ENCODE data around the gene GPD1. TPM values are rescaled to one million over a fixed set of nuclear protein-coding genes. Genes with fewer than 3 reads are reported as not detected.
"Not testable (repeated sequence)": the region's sequence is repeated elsewhere in the genome, so short reads cannot be mapped to it uniquely, and the experiment has no call there.

Gene GPD1
- total RNA-seq, 1 experiment from 2014 or later: not detected

GRCh38 chr12:50069539-50069938, 34.3 kb upstream of the GPD1 start:
- in situ Hi-C loops (cut with HindIII; ENCODE audit: low pct_unique_long_range_greater_than_20kb, low sequenced_read_pairs): loop anchor here (25.0 kb wide), 1 partner anchor 107 kb away; the partner anchor contains the start of genes AQP2, AQP5 and AQP6
- DNase-seq (ENCODE audit: low read depth): no peak

GRCh38 chr12:50070314-50071060, 33.3 kb upstream of the GPD1 start:
- peak; percentile 76 for DNase-seq (ENCODE audit: low read depth)
- in situ Hi-C loops (cut with HindIII; ENCODE audit: low pct_unique_long_range_greater_than_20kb, low sequenced_read_pairs): loop anchor here (25.0 kb wide), 1 partner anchor 108 kb away; the partner anchor contains the start of genes AQP2, AQP5 and AQP6

GRCh38 chr12:50072198-50072907, 31.5 kb upstream of the GPD1 start:
- no peak for DNase-seq (ENCODE audit: low read depth)
- in situ Hi-C loops (cut with HindIII; ENCODE audit: low pct_unique_long_range_greater_than_20kb, low sequenced_read_pairs): loop anchor here (25.0 kb wide), 1 partner anchor 110 kb away; the partner anchor contains the start of genes AQP2, AQP5 and AQP6

GRCh38 chr12:50073206-50073605, 30.6 kb upstream of the GPD1 start:
- no peak for DNase-seq (ENCODE audit: low read depth)
- in situ Hi-C loops (cut with HindIII; ENCODE audit: low pct_unique_long_range_greater_than_20kb, low sequenced_read_pairs): loop anchor here (25.0 kb wide), 1 partner anchor 111 kb away; the partner anchor contains the start of genes AQP2, AQP5 and AQP6

- in situ Hi-C loops (cut with HindIII; ENCODE audit: low pct_unique_long_range_greater_than_20kb, low sequenced_read_pairs): loop anchor here (25.0 kb wide), 1 partner anchor 111 kb away; the partner anchor contains the start of genes AQP2, AQP5 and AQP6
- no peak for DNase-seq (ENCODE audit: low read depth)
Measured at GRCh38 chr12:50073712-50074111, 30.1 kb upstream of the GPD1 start.

- in situ Hi-C loops (cut with HindIII; ENCODE audit: low pct_unique_long_range_greater_than_20kb, low sequenced_read_pairs): loop anchor here (25.0 kb wide), 1 partner anchor 113 kb away; the partner anchor contains the start of genes AQP2, AQP5 and AQP6
- DNase-seq (ENCODE audit: low read depth): peak; percentile 69
Measured at GRCh38 chr12:50074936-50075807, 28.6 kb upstream of the GPD1 start.

GRCh38 chr12:50075808-50076170, 28.0 kb upstream of the GPD1 start:
- in situ Hi-C loops (cut with HindIII; ENCODE audit: low pct_unique_long_range_greater_than_20kb, low sequenced_read_pairs): no loop called here

GRCh38 chr12:50077099-50077498, 26.7 kb upstream of the GPD1 start:
- DNase-seq (ENCODE audit: low read depth): no peak
- in situ Hi-C loops (cut with HindIII; ENCODE audit: low pct_unique_long_range_greater_than_20kb, low sequenced_read_pairs): no loop called here

More at GRCh38 chr12:50075808-50076170, 28.0 kb upstream of the GPD1 start:
- DNase-seq (ENCODE audit: low read depth): no peak

GRCh38 chr12:50078281-50078680, 25.5 kb upstream of the GPD1 start:
- in situ Hi-C loops (cut with HindIII; ENCODE audit: low pct_unique_long_range_greater_than_20kb, low sequenced_read_pairs): no loop called here
- DNase-seq (ENCODE audit: low read depth): no peak

GRCh38 chr12:50079771-50080170, 24.0 kb upstream of the GPD1 start:
- no peak for DNase-seq (ENCODE audit: low read depth)
- in situ Hi-C loops (cut with HindIII; ENCODE audit: low pct_unique_long_range_greater_than_20kb, low sequenced_read_pairs): no loop called here

GRCh38 chr12:50081096-50081808, 22.6 kb upstream of the GPD1 start:
- no peak for DNase-seq (ENCODE audit: low read depth)
- in situ Hi-C loops (cut with HindIII; ENCODE audit: low pct_unique_long_range_greater_than_20kb, low sequenced_read_pairs): no loop called here

- in situ Hi-C loops (cut with HindIII; ENCODE audit: low pct_unique_long_range_greater_than_20kb, low sequenced_read_pairs): no loop called here
- DNase-seq (ENCODE audit: low read depth): no peak
Measured at GRCh38 chr12:50082644-50083043, 21.2 kb upstream of the GPD1 start.

- no peak for DNase-seq (ENCODE audit: low read depth)
- in situ Hi-C loops (cut with HindIII; ENCODE audit: low pct_unique_long_range_greater_than_20kb, low sequenced_read_pairs): no loop called here
Measured at GRCh38 chr12:50083301-50083700, 20.5 kb upstream of the GPD1 start.

GRCh38 chr12:50084409-50084774, 19.4 kb upstream of the GPD1 start:
- DNase-seq (ENCODE audit: low read depth); in situ Hi-C loops (cut with HindIII; ENCODE audit: low pct_unique_long_range_greater_than_20kb, low sequenced_read_pairs): not testable (repeated sequence)

- in situ Hi-C loops (cut with HindIII; ENCODE audit: low pct_unique_long_range_greater_than_20kb, low sequenced_read_pairs): no loop called here
- DNase-seq (ENCODE audit: low read depth): peak; percentile 94
Measured at GRCh38 chr12:50084775-50085614, 18.8 kb upstream of the GPD1 start, which contains the start of gene SMARCD1. SMARCD1 (plus strand) TSS chr12:50085342; CDS start chr12:50085370, 28 bp downstream.

- DNase-seq (ENCODE audit: low read depth): peak; percentile 12
- in situ Hi-C loops (cut with HindIII; ENCODE audit: low pct_unique_long_range_greater_than_20kb, low sequenced_read_pairs): no loop called here
Measured at GRCh38 chr12:50085615-50086072, 18.2 kb upstream of the GPD1 start.

GRCh38 chr12:50086148-50086547, 17.7 kb upstream of the GPD1 start:
- in situ Hi-C loops (cut with HindIII; ENCODE audit: low pct_unique_long_range_greater_than_20kb, low sequenced_read_pairs): no loop called here

More at GRCh38 chr12:50086148-50086547, 17.7 kb upstream of the GPD1 start:
- DNase-seq (ENCODE audit: low read depth): no peak

All from Caki2 (cell line).